Lung (tissue), 12 donors: Measurements from ENCODE around the gene GRIK2. TPM values are rescaled to one million over a fixed set of nuclear protein-coding genes. Genes with fewer than 3 reads are reported as not detected.

Source experiments
- ATAC-seq: fragments of 200-7000 bp; cut with Tn5 transposase; one replicate; pipeline ENCODE4 v1.9.1; 2020; ENCODE audit warnings: moderate number of reproducible peaks; ENCODE audit not compliant: insufficient read depth, low FRiP score
- DNase-seq, 3 donors: peaks; one replicate each; pipeline ENCODE4 v3.0.0-alpha.2; 2013 to 2017
- H3K27ac ChIP-seq, 2 donors: one replicate each; pipeline ENCODE4 v1.5.1; 2013; ENCODE audit warnings: mild to moderate bottlenecking in 2 of 2, moderate library complexity in 2 of 2, control low read depth in 1 of 2, inconsistent platforms in 1 of 2, low read depth in 1 of 2, low read length in 1 of 2
- H3K27me3 ChIP-seq, 3 donors: one replicate each; pipeline ENCODE4 v1.5.1; 2013; ENCODE audit warnings: low read length in 2 of 3; ENCODE audit not compliant: control insufficient read depth in 3 of 3, insufficient read depth in 3 of 3
- H3K36me3 ChIP-seq, 4 donors: one replicate each; pipeline ENCODE4 v1.5.1; 2013; ENCODE audit warnings: low read length in 4 of 4, mild to moderate bottlenecking in 1 of 4, moderate library complexity in 1 of 4; ENCODE audit not compliant: control insufficient read depth in 4 of 4, insufficient read depth in 4 of 4
- H3K4me1 ChIP-seq, 5 donors: one replicate each; pipeline ENCODE4 v1.5.1; 2013; ENCODE audit warnings: low read length in 5 of 5, mild to moderate bottlenecking in 2 of 5, moderate library complexity in 1 of 5; ENCODE audit not compliant: control insufficient read depth in 5 of 5, insufficient read depth in 5 of 5
- H3K4me3 ChIP-seq: one replicate; pipeline ENCODE4 v1.5.1; 2013; ENCODE audit warnings: mild to moderate bottlenecking, control low read depth, moderate library complexity
- H3K9ac ChIP-seq, 2 donors: one replicate each; pipeline ENCODE4 v1.5.1; 2013; ENCODE audit warnings: low read length in 2 of 2, control low read depth in 1 of 2; ENCODE audit not compliant: insufficient read depth in 1 of 2
- H3K9me3 ChIP-seq, 4 donors: one replicate each; pipeline ENCODE4 v1.5.1; 2013; ENCODE audit warnings: low read length in 3 of 4, mild to moderate bottlenecking in 1 of 4, moderate library complexity in 1 of 4; ENCODE audit not compliant: control insufficient read depth in 4 of 4, insufficient read depth in 3 of 4
- CTCF ChIP-seq: IDR thresholded peaks from 2 replicates; pipeline ENCODE4 v1.5.1; 2012; ENCODE audit warnings: mild to moderate bottlenecking; ENCODE audit errors: control extremely low read depth, extremely low read depth
- WGBS, 2 donors: extraction: QIAGEN DNeasy Blood & Tissue Kit; methylation state at CpG; one replicate each; pipeline ENCODE4 v1.1.7; 2013; 5-methylcytosine and 5-hydroxymethylcytosine counted together
- polyA plus RNA-seq, 2 donors: library from polyadenylated mRNA; stranded (reverse); fragments of 200-250 nt; gene quantifications; one replicate each; pipeline ENCODE4 v1.2.1, GENCODE V29; 2013
- total RNA-seq, 2 donors: library from RNA; depleted of rRNA in 1 of 2; stranded (reverse); fragments of >200 nt in 1 of 2; gene quantifications; one replicate each; pipeline ENCODE4 v1.2.1, GENCODE V29; 2014 to 2021
- donor health status: control.
- donor health status: control.
- donor health status: Bipolar disorder and iron deficiency.
- donor health status: healthy.
- donor health status: DM: yes; HTN: yes; CAD: no.

GRIK2 gene
- total and polyA plus RNA-seq, 4 donors, result 0.09 to 5.1 (median 0.67) TPM

- no peak for TF ChIP-seq CTCF
- 94 to 96% methylated on average over 1 of the region's 1 CpG for WGBS, 2 donors
- Histone ChIP-seq H3K27ac (no peak overlapping the region), H3K27me3 (no peaks in the 10 kb centered on the region), H3K4me3 (no peak overlapping the region), H3K9me3 (no peaks in the 10 kb centered on the region), H3K4me1 (no peaks in the 10 kb centered on the region), H3K36me3 (no peaks in the 10 kb centered on the region), H3K9ac (no peak overlapping the region)
- DNase-seq (no peak), ATAC-seq (no peak)
Measured at GRCh38 chr6:102051001-102051400, 657.5 kb downstream of the GRIK2 start.

- Histone ChIP-seq H3K4me1 (no peaks in the 10 kb centered on the region), H3K9ac (no peak overlapping the region), H3K27ac (no peak overlapping the region), H3K36me3 (no peaks in the 10 kb centered on the region), H3K27me3 (no peaks in the 10 kb centered on the region), H3K4me3 (no peak overlapping the region), H3K9me3 (no peaks in the 10 kb centered on the region)
- ATAC-seq, result no peak
- WGBS, 2 donors, result 87 to 93% methylated on average over 1 of the region's 1 CpG
- DNase-seq, result no peak
- no peak for TF ChIP-seq CTCF
Measured at GRCh38 chr6:102051720-102052119, 658.2 kb downstream of the GRIK2 start.

- Histone ChIP-seq H3K9me3 (no peaks in the 10 kb centered on the region), H3K9ac (no peak overlapping the region), H3K36me3 (no peaks in the 10 kb centered on the region), H3K27ac (no peak overlapping the region), H3K4me3 (no peak overlapping the region), H3K27me3 (no peaks in the 10 kb centered on the region), H3K4me1 (no peaks in the 10 kb centered on the region)
- ATAC-seq (no peak), DNase-seq (no peak)
- WGBS, 2 donors, result 75 to 85% methylated on average over 1 of the region's 1 CpG
- TF ChIP-seq CTCF, result no peak
Measured at GRCh38 chr6:102064142-102064541, 670.6 kb downstream of the GRIK2 start.

GRCh38 chr6:102066301-102066700, 672.8 kb downstream of the GRIK2 start:
- no peak overlapping the region for H3K27ac ChIP-seq
- H3K9ac ChIP-seq, result no peak overlapping the region
- ATAC-seq, result no peak
- 83 to 89% methylated on average over 1 of the region's 1 CpG for WGBS, 2 donors
- no peak for DNase-seq
- H3K4me1 ChIP-seq, result no peaks in the 10 kb centered on the region
- no peaks in the 10 kb centered on the region for H3K36me3 ChIP-seq
- no peaks in the 10 kb centered on the region for H3K27me3 ChIP-seq
- no peak overlapping the region for H3K4me3 ChIP-seq
- no peak for TF ChIP-seq CTCF
- no peaks in the 10 kb centered on the region for H3K9me3 ChIP-seq
